HG02759 (cell line): ENCODE data around the gene HLA-DQA1.
"Not testable (repeated sequence)": the region's sequence is repeated elsewhere in the genome, so short reads cannot be mapped to it uniquely, and the experiment has no call there.

Experiments used
- ATAC-seq: cut with Tn5 transposase; IDR thresholded peaks from one replicate; pipeline ENCODE4 v1.9.1; 2021; ENCODE audit warnings: mild to moderate bottlenecking, moderate library complexity; ENCODE audit not compliant: unreplicated experiment

Gene HLA-DQA1

GRCh38 chr6:32657819-32658218, 20.6 kb downstream of the HLA-DQA1 start:
- not testable (repeated sequence) for ATAC-seq

GRCh38 chr6:32658268-32658897, 21.2 kb downstream of the HLA-DQA1 start:
- ATAC-seq = no peak

- ATAC-seq = peak; percentile 56
Observed at GRCh38 chr6:32659856-32660595, 22.8 kb downstream of the HLA-DQA1 start.

GRCh38 chr6:32662099-32662498, 24.9 kb downstream of the HLA-DQA1 start:
- no peak for ATAC-seq

- ATAC-seq = no peak
Observed at GRCh38 chr6:32662836-32663235, 25.6 kb downstream of the HLA-DQA1 start.

- no peak for ATAC-seq
Observed at GRCh38 chr6:32664354-32664753, 27.1 kb downstream of the HLA-DQA1 start.

GRCh38 chr6:32664827-32665362, 27.7 kb downstream of the HLA-DQA1 start:
- ATAC-seq = no peak

- ATAC-seq = no peak
Observed at GRCh38 chr6:32665661-32666060, 28.5 kb downstream of the HLA-DQA1 start.

GRCh38 chr6:32666420-32667300, 29.5 kb downstream of the HLA-DQA1 start, which contains the start of gene HLA-DQB1:
Gene HLA-DQB1 (minus strand): TSS chr6:32666657. CDS start chr6:32666607, 50 bp downstream.
- peak; percentile 49 for ATAC-seq

- ATAC-seq = peak; percentile 72
Observed at GRCh38 chr6:32668226-32668747, 31.1 kb downstream of the HLA-DQA1 start.

GRCh38 chr6:32669240-32669639, 32.0 kb downstream of the HLA-DQA1 start:
- no peak for ATAC-seq

- no peak for ATAC-seq
Observed at GRCh38 chr6:32669893-32670292, 32.7 kb downstream of the HLA-DQA1 start.

- not testable (repeated sequence) for ATAC-seq
Observed at GRCh38 chr6:32671908-32672307, 34.7 kb downstream of the HLA-DQA1 start.

- not testable (repeated sequence) for ATAC-seq
Observed at GRCh38 chr6:32674123-32674522, 36.9 kb downstream of the HLA-DQA1 start.

GRCh38 chr6:32679492-32679891, 42.3 kb downstream of the HLA-DQA1 start:
- ATAC-seq = no peak

GRCh38 chr6:32680055-32680454, 42.8 kb downstream of the HLA-DQA1 start:
- no peak for ATAC-seq

- ATAC-seq = no peak
Observed at GRCh38 chr6:32684246-32684645, 47.0 kb downstream of the HLA-DQA1 start.

- ATAC-seq = peak; percentile 89
Observed at GRCh38 chr6:32685603-32686002, 48.4 kb downstream of the HLA-DQA1 start.

- ATAC-seq = no peak
Observed at GRCh38 chr6:32689531-32690501, 52.6 kb downstream of the HLA-DQA1 start.

- no peak for ATAC-seq
Observed at GRCh38 chr6:32692019-32692418, 54.8 kb downstream of the HLA-DQA1 start.
